Lower lobe of right lung (tissue), 2 donors: ENCODE measurements around the gene WFIKKN2. TPM values are rescaled to one million over a fixed set of nuclear protein-coding genes. Genes with fewer than 3 reads are reported as not detected.

Source experiments
- ATAC-seq, 2 donors: fragments of 200-7000 bp; cut with Tn5 transposase; one replicate each; pipeline ENCODE4 v1.9.1; 2020 to 2022; ENCODE audit warnings: mild to moderate bottlenecking in 2 of 2, moderate library complexity in 2 of 2
- DNase-seq: peaks from one replicate; pipeline ENCODE4 v3.0.0-alpha.2; 2020
- H3K27ac ChIP-seq: fragments of 200-600 bp; one replicate; pipeline ENCODE4 v1.8.0; 2022
- H3K27me3 ChIP-seq: fragments of 200-600 bp; one replicate; pipeline ENCODE4 v1.8.0; 2022; ENCODE audit warnings: low read depth
- H3K36me3 ChIP-seq: fragments of 200-600 bp; one replicate; pipeline ENCODE4 v1.8.0; 2022; ENCODE audit warnings: mild to moderate bottlenecking
- H3K4me1 ChIP-seq: fragments of 200-600 bp; one replicate; pipeline ENCODE4 v1.8.0; 2022
- H3K4me3 ChIP-seq: fragments of 200-600 bp; one replicate; pipeline ENCODE4 v1.8.0; 2022; ENCODE audit warnings: mild to moderate bottlenecking
- H3K9me3 ChIP-seq: fragments of 200-600 bp; one replicate; pipeline ENCODE4 v1.8.0; 2022
- CTCF ChIP-seq: fragments of 200-600 bp; IDR thresholded peaks from one replicate; pipeline ENCODE4 v1.8.0; 2022; ENCODE audit warnings: antibody characterized with exemption, mild to moderate bottlenecking
- intact Hi-C: fragments of 100-400 bp; cut with DNase I; formaldehyde crosslinking; loops from one replicate; pipeline ENCODE4 v1.11.0; 2022
- total RNA-seq: library from RNA; stranded (reverse); fragmentation: NEBNext Ultra II Directional; extraction: Animal tissue kit (Norgen Biotek cat#: 25700); gene quantifications from one replicate; pipeline ENCODE4 v1.2.1, GENCODE V29; 2021
- donor health status: DM: no; HTN: yes; CAD: no; lungs with severe emphysema.

The WFIKKN2 gene
- total RNA-seq, 1 donor from 2014 or later: 0.35 TPM

DNA sequence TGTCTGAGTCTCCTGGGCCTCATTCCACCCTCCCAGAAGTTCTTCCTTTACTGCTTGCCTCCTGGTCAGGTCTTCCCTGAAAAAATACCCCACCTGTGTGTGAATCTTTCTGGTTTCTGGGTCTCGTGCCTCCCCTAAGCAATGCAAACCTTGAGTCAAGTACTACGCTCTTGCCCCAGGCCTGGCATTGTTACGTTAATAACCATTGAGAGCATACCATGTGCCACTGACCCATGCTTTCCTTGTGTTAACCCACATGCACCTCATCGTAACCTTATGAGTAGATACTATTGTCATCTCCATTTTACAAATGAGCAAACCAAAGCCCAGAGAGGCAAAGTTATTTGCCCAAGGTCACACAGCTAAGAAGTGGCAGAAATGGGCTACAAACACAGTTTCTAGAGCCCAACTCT lies 56.2 kb downstream of the WFIKKN2 start:
- ATAC-seq (no peak), DNase-seq (no peak)
- Histone ChIP-seq H3K36me3 (no peaks in the 10 kb centered on the region), H3K4me1 (no peaks in the 10 kb centered on the region), H3K9me3 (no peaks in the 10 kb centered on the region), H3K27me3 (no peaks in the 10 kb centered on the region), H3K27ac (no peak overlapping the region), H3K4me3 (no peak overlapping the region)
- no peak for TF ChIP-seq CTCF
- intact Hi-C loops: no loop called here

Other genes starting within 250 kb of the WFIKKN2 start
- gene ABCC3, start 200.7 kb upstream of the WFIKKN2 start, total RNA-seq: 41.7 TPM
- gene ANKRD40, start 127.7 kb upstream of the WFIKKN2 start, total RNA-seq: 49.5 TPM
- 106 TPM for gene LUC7L3, start 116.0 kb upstream of the WFIKKN2 start, total RNA-seq
- gene ANKRD40CL, start 68.1 kb upstream of the WFIKKN2 start, total RNA-seq: not detected
- 72.9 TPM for gene TOB1, start 30.8 kb downstream of the WFIKKN2 start, total RNA-seq